Progenitor cell of endocrine pancreas (in vitro differentiated cells): ENCODE measurements around the gene STK32A. TPM values are rescaled to one million over a fixed set of nuclear protein-coding genes. Genes with fewer than 3 reads are reported as not detected.

Experiments
- DNase-seq: peaks from one replicate; pipeline ENCODE4 v3.0.0; 2021; ENCODE audit warnings: low spot score; ENCODE audit not compliant: unreplicated experiment
- H3K27ac Mint-ChIP-seq: 2 replicates; pipeline ENCODE4 v1.8.0; 2021; ENCODE audit warnings: mild to moderate bottlenecking, moderate library complexity, mixed read lengths
- H3K27me3 Mint-ChIP-seq: 2 replicates; pipeline ENCODE4 v1.8.0; 2021; ENCODE audit warnings: mixed read lengths
- H3K36me3 Mint-ChIP-seq: 2 replicates; pipeline ENCODE4 v1.8.0; 2022; ENCODE audit warnings: mixed read lengths; ENCODE audit not compliant: insufficient read depth
- H3K4me1 Mint-ChIP-seq: 2 replicates; pipeline ENCODE4 v1.8.0; 2021; ENCODE audit warnings: low read depth, mixed read lengths
- H3K4me3 Mint-ChIP-seq: 2 replicates; pipeline ENCODE4 v1.8.0; 2021; ENCODE audit warnings: low read depth, mild to moderate bottlenecking, moderate library complexity, mixed read lengths
- H3K9me3 Mint-ChIP-seq: 2 replicates; pipeline ENCODE4 v1.8.0; 2021; ENCODE audit warnings: low read depth, mixed read lengths
- total RNA-seq: library from RNA; stranded (reverse); gene quantifications from 2 replicates; pipeline ENCODE4 v1.2.1, GENCODE V29; 2021
- TF ChIP-seq, protein P1 (sequence below): fragments of 200-600 bp; sonication (generic); IDR thresholded peaks from one replicate; pipeline ENCODE4 v1.5.0; 2021; ENCODE audit warnings: antibody characterized with exemption, mild to moderate bottlenecking; ENCODE audit not compliant: unreplicated experiment

The STK32A gene
- total RNA-seq, 1 donor from 2014 or later, result 1.3 TPM

DNA sequence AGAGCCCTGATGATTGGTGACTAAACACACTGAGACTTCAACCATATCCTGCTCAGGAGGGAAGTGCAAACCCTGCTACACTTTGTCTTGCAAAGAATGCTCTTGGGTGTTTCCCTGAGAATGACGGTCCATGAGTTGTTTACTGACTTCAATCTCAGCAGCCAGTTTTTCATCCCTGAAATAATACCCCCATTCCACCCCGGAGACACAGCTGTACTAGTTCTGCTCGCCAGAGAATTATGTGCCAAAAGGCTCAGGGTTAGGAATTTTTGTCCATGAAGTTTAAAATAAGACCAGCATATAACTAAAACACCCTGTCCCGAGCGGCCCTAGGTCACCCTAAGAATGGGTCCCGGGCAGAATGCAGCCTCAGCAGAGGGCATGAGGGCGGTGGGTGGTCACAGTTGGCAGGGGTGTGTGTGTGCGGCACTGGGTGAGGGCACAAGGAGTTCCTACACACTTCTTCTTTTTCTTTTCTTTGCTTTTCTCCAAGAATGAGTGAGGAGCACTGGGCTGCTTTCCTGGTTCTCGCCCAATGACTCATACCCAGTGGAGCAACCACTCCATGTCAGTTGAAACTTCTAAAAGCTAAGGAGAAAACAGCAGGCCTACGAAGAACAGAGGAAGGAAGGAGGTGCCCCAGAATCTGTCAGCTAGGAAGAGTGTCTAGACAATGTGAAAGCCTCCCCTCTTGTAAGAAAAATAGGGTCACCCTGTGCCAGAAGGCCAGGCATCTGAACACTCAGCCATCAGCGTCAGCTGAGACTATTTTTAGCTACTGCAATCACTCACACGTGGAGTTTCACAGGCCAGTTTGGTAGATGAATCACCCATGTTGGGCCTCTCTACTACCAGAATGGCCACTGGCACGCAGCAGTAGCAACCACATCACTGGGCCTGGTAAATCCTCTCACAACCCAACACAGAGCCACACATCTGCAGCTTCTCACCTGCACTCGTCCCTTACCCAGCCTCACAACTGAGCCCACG lies 169.1 kb downstream of the STK32A start:
- TF ChIP-seq, protein P1, sequence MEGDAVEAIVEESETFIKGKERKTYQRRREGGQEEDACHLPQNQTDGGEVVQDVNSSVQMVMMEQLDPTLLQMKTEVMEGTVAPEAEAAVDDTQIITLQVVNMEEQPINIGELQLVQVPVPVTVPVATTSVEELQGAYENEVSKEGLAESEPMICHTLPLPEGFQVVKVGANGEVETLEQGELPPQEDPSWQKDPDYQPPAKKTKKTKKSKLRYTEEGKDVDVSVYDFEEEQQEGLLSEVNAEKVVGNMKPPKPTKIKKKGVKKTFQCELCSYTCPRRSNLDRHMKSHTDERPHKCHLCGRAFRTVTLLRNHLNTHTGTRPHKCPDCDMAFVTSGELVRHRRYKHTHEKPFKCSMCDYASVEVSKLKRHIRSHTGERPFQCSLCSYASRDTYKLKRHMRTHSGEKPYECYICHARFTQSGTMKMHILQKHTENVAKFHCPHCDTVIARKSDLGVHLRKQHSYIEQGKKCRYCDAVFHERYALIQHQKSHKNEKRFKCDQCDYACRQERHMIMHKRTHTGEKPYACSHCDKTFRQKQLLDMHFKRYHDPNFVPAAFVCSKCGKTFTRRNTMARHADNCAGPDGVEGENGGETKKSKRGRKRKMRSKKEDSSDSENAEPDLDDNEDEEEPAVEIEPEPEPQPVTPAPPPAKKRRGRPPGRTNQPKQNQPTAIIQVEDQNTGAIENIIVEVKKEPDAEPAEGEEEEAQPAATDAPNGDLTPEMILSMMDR, result no peak
- DNase-seq, result no peak
- H3K36me3 Mint-ChIP-seq, result peaks cover 17% of the 10 kb centered on the region
- H3K27me3 Mint-ChIP-seq, result no peaks in the 10 kb centered on the region
- peaks cover 6% of the 10 kb centered on the region for H3K4me1 Mint-ChIP-seq
- no peaks in the 10 kb centered on the region for H3K9me3 Mint-ChIP-seq
- H3K4me3 Mint-ChIP-seq, result no peak overlapping the region
- no peak overlapping the region for H3K27ac Mint-ChIP-seq

DNA sequence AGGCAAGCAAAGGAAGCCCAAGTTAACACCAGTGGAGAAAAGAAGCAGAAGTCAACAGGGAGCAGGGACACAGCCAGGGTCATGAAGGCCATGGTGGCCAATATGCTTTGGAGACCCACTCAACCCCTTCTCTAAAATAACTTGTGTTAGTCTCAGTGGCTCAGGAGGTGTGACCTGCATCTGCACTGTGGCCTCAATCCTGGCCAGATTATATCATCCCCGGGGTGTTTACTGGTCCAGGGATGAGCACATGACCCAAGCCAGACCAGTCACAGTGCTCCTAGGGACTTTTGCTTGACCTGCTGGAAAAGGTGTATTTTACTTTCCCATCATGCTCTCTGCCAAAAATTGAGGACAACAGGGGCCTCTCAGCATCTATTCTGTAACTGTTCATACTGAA lies 169.9 kb downstream of the STK32A start:
- Mint-ChIP-seq H3K4me3 (no peak overlapping the region), H3K27ac (no peak overlapping the region), H3K36me3 (peaks cover 17% of the 10 kb centered on the region), H3K4me1 (peaks cover 6% of the 10 kb centered on the region), H3K27me3 (no peaks in the 10 kb centered on the region), H3K9me3 (no peaks in the 10 kb centered on the region)
- DNase-seq, result no peak
- TF ChIP-seq, protein P1, result no peak

DNA sequence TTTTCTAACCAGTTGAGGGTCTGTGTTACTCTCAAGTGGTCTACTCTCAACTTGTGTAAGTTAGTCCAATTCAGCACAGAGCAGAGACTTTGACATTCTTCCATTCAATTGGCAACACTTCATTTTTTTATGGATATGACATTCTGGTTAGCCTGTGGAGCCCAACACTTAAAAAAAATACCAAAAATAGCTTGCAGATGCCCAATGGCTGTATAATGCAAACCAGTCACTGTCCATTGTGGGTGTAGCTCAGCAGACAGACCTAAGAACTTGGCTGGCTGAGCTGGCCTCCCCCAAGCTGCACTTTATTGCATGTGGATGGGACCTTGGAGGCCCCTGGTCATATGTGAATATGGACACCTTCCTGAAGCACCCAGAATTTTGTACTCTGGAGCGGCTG lies 171.8 kb downstream of the STK32A start:
- TF ChIP-seq, protein P1, result no peak
- DNase-seq, result no peak
- no peak overlapping the region for H3K27ac Mint-ChIP-seq
- peaks cover 6% of the 10 kb centered on the region for H3K4me1 Mint-ChIP-seq
- H3K36me3 Mint-ChIP-seq, result peaks cover 16% of the 10 kb centered on the region
- H3K9me3 Mint-ChIP-seq, result no peaks in the 10 kb centered on the region
- no peak overlapping the region for H3K4me3 Mint-ChIP-seq
- no peaks in the 10 kb centered on the region for H3K27me3 Mint-ChIP-seq

DNA sequence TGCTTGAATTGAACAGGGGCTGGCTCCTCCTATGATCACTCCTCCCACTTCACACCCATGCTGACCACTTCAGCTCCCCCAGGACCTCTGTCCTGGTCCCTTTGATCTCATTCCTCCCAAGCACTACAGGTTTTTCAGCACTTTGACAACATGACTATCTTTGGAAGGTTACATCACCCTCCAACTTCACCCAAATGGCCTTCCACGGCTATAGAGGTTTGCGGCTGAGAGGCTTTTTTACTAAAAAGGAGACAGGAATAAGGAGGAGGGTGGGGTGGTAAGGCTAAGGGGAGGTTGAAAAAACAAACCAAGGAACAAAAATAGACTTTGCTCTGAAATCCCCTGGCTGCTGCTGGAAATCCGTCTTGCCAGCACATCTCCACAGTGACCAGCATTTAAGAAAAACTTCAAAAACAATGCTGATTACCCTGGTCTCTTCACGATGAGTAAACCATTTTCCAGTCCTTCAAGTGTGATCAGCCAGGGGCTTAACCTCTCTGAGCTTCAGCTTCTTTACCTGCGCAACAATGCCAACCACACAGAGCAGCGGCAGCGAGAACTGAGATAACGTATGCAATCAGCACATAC lies 172.4 kb downstream of the STK32A start:
- TF ChIP-seq, protein P1, result no peak
- Mint-ChIP-seq H3K9me3 (no peaks in the 10 kb centered on the region), H3K27me3 (no peaks in the 10 kb centered on the region), H3K4me1 (peaks cover 6% of the 10 kb centered on the region), H3K27ac (peak overlapping the region; percentile 77), H3K4me3 (no peak overlapping the region), H3K36me3 (peaks cover 18% of the 10 kb centered on the region)
- DNase-seq, result no peak

DNA sequence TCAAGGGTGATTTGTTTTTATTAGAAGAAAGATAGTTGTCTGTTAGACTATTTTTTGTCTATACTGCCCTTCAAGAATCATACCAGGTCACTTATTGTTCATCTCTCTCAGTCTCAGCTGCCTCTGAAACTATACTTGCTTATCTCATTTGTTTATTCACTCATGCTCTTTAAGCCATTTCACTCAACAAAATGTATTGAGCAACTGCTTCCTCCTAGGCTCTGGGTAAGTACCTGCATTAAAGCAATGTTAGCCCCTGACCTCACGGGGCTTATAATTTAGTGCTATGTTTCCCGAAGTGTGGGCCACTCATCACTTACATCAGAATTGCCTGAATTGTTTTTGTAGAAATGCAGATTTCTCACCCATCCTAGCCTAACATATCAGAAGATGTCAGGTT lies 174.2 kb downstream of the STK32A start:
- H3K9me3 Mint-ChIP-seq, result no peaks in the 10 kb centered on the region
- peaks cover 21% of the 10 kb centered on the region for H3K36me3 Mint-ChIP-seq
- peaks cover 6% of the 10 kb centered on the region for H3K4me1 Mint-ChIP-seq
- H3K27ac Mint-ChIP-seq, result no peak overlapping the region
- DNase-seq, result no peak
- TF ChIP-seq, protein P1, result no peak
- no peak overlapping the region for H3K4me3 Mint-ChIP-seq
- no peaks in the 10 kb centered on the region for H3K27me3 Mint-ChIP-seq
